NCI-H1930 (cell line): ENCODE results near the gene CCDC197.

Source experiments
- DNase-seq, 2 experiments: peaks; one replicate each; lab custom pipeline; 2025; lab: John Stamatoyannopoulos, UW

CCDC197 gene

GRCh38 chr14:93997082-93997481 is at the start of gene CCDC197:
Gene CCDC197 (plus strand): TSS chr14:93997301. CDS start chr14:93998132, 831 bp downstream.
- no peak for DNase-seq

- no peak for DNase-seq
Observed at GRCh38 chr14:93949511-93950075, 47.5 kb upstream of the CCDC197 start.

- DNase-seq, result no peak
Observed at GRCh38 chr14:93950948-93951634, 46.0 kb upstream of the CCDC197 start.

GRCh38 chr14:93951635-93952540 is 45.2 kb upstream of the CCDC197 start:
- no peak for DNase-seq

- DNase-seq, result no peak
Observed at GRCh38 chr14:93952829-93953228, 44.3 kb upstream of the CCDC197 start.

- DNase-seq, result no peak
Observed at GRCh38 chr14:93953263-93953662, 43.8 kb upstream of the CCDC197 start.

- DNase-seq, result no peak
Observed at GRCh38 chr14:93953739-93954515, 43.2 kb upstream of the CCDC197 start.

- no peak for DNase-seq
Observed at GRCh38 chr14:93954516-93954830, 42.6 kb upstream of the CCDC197 start.

GRCh38 chr14:93954900-93955849 is 41.9 kb upstream of the CCDC197 start:
- no peak for DNase-seq

- DNase-seq, result no peak
Observed at GRCh38 chr14:93955850-93956481, 41.1 kb upstream of the CCDC197 start.

GRCh38 chr14:93956514-93957332 is 40.4 kb upstream of the CCDC197 start:
- DNase-seq, result no peak

- DNase-seq, result no peak
Observed at GRCh38 chr14:93957333-93957710, 39.8 kb upstream of the CCDC197 start.

GRCh38 chr14:93957751-93958566 is 39.1 kb upstream of the CCDC197 start:
- DNase-seq, result no peak

GRCh38 chr14:93958567-93959238 is 38.4 kb upstream of the CCDC197 start:
- DNase-seq, result no peak

GRCh38 chr14:93959239-93960107 is 37.6 kb upstream of the CCDC197 start:
- no peak for DNase-seq

GRCh38 chr14:93960108-93960475 is 37.0 kb upstream of the CCDC197 start:
- no peak for DNase-seq

- no peak for DNase-seq
Observed at GRCh38 chr14:93960774-93961438, 36.2 kb upstream of the CCDC197 start.
